GM18520 (cell line): ENCODE data around the gene TMEM184C.
A peak's percentile ranks its signal among the peaks of the same experiment; 100 is the strongest.

Experiments
- ATAC-seq: cut with Tn5 transposase; IDR thresholded peaks from one replicate; pipeline ENCODE4 v1.9.1; 2021; ENCODE audit not compliant: unreplicated experiment

Gene TMEM184C

DNA sequence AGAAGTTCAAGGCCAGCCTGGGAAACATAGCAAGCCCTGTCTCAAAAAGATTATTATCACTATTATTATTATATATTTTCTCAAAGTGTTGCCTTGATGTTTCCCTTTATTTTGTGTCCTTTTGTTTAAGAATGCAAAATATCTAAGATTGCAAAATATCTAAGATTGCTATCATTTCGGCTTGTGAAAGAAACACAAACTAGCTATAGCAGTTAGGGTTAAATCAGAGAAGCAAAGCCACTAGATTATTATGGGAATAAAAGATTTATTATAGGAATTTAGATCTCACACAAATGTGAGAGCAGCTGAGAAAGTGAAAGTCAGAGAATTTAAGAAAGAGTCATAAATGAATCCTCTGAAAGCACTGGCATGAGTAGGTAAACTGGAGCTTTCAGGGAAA lies 18.0 kb upstream of the TMEM184C start:
- no peak for ATAC-seq

DNA sequence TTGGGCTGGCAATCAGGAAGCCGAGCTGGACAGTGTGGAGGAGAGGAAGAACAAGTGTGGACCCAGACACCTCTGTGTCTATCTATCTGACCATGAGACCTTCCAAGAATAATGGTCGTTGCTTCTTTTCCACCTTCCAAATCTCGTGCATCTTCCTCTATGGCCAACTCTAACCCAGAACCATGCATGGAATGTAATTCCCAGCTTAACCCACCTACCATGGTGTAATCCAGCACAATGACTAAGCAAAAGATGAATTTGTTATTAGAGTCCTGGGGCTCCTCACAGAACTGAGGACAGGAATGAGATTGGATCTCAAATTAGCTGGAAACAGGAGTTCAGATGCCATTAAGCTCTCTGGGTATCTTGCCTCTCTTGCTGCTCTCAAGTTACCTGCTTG lies 17.4 kb upstream of the TMEM184C start:
- no peak for ATAC-seq

DNA sequence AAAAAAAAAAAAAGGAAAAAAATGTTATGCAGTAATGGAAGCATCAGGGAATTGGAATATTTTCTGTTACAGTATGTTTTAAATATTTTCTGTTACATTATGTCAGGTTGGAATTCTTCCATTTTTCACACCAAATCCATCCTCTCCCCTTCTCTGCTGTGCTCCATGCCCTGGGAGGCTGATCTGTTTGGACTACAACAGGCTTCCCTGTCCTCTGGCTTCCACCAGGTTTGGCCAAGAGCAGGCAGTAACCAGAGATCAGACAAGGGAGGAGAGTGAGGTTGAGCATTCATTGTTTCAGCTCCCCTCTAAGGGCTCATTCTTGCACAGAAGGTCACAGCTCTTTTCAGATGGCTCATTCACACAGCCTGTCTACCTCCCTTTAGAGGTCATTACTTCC lies 11.7 kb upstream of the TMEM184C start:
- no peak for ATAC-seq

DNA sequence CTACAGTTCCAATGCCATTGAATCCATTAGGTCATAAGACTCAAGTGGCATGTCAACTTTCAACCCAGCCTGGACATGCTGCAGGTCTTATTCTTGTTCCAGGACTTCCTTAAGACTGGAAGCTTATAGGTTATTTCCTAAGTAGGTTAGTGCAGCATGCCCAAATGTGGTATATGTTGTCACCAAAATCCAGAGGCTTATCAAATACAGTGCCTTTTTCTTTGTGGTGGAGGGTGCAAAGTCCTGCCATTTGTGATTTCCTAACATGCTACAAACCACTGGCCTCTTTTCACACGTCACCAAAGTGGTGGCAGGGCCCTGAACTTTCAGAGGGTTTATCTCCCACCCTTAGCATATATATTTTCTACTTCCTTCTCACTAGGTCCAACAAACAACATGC lies 9.7 kb upstream of the TMEM184C start:
- no peak for ATAC-seq

DNA sequence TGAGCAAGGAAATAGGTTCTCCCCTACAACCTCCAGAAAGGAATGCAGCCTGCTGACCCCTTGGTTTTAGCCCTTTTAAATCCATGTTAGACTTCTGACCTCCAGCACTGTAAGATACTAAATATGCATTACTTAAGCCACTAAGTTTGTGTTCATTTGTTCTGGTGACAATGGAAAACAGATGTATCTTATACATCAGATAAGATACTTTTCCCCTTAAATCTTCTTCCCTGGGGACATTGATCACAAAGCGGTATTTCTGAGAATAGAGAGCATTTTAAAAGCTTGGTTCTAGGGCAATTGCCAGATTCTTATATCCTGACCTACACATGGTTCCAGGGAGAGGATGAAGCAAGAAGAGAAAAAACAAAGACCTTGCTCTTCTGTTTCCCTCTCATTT lies 6.5 kb upstream of the TMEM184C start:
- no peak for ATAC-seq

DNA sequence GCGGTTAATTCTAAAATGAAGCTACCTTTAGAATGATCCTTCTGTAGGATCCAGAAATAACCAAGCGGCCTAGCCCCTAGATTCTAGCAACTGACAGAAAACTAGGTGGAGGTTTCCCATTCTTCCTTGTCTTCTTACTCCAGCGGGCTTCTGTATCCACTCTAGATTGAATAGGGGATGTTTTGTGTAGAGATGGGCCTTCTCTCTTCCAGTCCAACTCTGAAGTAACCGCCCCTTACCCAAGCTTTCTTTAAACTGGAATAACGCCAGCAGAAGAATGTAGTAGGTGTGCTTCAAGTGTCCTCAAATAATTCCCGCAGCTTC lies 386 bp upstream of the TMEM184C start:
- no peak for ATAC-seq

DNA sequence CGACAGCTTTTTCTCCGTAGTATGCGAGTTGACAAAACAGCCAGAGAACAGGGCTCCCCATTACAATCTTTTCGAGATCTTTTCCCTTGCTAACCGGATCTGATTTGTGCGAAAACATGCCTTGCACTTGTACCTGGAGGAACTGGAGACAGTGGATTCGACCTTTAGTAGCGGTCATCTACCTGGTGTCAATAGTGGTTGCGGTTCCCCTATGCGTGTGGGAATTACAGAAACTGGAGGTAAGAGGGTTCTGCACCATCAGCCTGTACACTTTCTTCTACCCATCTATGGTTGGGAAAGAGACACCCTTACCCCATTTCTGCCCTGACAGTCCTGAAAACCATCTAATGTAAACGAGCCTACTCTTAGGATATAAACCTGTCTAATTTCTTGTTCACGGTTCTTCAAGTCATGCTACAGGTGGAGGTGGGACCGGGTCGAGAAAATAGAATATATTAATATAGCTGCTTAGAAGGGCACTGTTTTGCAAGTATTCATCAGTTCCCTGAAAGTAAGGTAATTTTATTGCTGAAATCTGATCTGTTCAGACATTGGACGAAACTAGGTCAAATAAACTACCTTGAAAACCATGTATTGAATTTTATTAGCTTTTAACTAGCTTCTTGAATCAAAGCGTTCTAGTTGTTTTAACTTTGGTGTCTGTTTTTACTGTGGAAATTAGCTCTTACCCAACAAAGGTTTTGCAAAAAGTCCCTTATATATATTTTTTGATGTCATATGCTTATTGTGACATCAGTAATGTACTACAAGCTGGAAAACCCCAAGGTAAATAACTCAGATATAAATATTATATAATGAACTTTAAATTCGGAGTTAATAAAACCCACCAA lies 869 bp downstream of the TMEM184C start:
- ATAC-seq, result peak; percentile 10

DNA sequence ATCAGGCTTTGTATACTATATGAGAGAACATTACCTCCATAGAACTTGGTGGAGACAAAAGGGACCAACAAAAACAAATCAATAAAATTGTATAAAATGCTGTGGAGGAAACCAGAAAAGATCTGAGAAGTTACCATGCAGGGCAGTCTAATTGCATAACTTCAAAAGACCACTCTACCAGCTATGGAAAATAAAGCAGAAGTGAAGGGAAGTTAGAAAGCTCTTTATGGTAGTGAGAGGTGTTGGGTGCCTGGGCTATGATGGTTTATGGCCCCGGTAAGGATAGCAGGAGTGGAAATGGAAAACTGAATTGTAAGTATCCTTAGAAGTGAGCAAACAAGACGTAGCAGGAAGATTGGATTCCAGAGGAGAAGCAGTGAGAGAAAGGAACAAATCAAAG lies 3.1 kb downstream of the TMEM184C start:
- ATAC-seq, result no peak

DNA sequence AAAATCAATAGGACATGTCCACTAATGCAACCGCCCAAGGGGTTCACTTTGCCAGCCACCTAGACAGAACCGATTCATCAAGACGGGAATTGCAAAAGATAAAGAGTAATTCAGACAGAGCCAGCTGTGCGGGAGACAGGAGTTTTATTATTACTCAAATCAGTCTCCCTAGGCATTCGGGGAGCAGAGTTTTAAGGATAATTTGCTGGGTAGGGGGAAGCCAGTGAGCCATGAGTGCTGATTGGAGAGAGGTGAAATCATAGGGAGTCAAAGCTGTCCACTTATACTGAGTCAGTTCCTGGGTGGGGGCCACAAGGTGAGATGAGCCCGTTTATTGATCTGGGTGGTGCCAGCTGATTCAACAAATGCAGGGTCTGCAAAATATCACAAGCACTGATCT lies 8.5 kb downstream of the TMEM184C start:
- ATAC-seq, result no peak

DNA sequence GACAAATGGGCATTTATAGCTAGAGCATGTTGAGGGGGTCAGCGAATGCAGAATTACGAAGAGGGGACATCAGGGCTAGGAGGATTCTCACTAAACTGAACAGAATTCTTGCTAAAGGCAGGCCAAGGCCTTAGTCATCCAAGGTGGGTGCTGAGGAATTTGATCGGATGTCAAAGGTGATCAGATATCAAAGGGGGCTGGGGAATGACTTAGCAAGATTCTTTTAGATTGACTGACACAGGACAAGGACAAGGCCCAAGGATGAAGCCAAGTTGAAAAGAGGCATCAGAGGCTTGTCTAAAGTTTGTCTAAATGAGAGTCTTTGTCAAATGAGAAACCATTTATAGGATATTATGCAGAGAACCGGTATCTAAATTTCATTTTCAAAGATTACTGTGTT lies 9.7 kb downstream of the TMEM184C start:
- ATAC-seq, result no peak

DNA sequence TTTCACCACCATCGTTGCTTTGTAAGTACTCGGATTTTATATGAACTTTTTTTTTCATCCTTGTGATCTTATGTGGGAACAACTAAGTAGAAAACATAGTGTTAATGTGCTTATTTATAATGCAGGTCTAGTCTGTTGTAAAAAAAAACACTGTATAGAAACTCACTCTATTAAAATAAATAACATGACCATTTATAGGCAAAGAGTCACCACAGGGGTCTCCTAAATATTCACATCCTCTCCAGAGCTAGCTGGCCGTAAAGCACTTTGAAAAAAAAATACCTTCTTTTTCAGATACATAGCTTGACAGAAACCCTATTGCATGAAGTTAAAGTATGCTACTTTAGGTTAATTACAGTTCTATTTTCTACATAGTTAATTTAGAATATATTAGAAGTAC lies 11.2 kb downstream of the TMEM184C start:
- ATAC-seq, result no peak

DNA sequence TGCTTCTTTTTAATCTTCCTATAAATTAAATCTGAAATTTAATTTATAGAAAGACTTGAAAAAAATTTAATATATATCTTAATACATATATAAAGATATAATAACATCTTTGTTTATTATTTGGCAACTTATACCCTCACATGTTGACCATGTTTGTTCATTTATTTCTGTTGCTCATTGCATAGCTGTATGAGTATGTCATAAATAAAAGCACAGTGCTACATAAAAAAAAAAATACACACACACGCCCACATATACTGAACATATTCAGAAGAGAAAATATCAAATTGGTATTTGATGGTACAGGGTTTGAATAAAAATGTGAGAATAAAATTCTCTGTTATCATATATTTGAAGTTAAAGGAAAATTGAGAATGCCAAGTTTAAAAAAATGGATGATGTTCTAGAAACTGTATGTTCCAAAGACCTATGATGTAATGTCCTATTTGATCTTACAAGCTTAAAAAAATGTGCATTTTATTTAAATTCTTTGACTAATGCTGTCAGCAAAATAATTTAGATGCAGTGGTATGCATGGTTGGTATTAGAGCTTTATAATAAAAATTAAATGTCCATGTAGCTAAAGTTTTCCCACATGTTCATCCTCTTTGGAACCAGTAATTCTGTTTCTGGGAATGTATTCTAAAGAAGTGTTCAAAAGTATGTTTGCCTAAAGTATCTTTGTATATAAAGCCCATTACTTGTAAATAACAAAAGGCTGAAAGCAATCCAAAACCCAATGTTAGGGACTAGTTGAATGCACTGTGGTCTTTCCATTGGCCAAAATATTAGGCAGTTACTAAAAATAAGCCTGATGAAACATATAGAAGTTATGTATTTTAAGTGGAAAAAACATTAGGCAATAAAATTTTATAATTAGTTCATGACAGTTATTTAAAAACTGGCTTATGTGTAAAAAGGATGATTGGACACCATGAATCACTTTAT lies 12.9 kb downstream of the TMEM184C start:
- no peak for ATAC-seq

DNA sequence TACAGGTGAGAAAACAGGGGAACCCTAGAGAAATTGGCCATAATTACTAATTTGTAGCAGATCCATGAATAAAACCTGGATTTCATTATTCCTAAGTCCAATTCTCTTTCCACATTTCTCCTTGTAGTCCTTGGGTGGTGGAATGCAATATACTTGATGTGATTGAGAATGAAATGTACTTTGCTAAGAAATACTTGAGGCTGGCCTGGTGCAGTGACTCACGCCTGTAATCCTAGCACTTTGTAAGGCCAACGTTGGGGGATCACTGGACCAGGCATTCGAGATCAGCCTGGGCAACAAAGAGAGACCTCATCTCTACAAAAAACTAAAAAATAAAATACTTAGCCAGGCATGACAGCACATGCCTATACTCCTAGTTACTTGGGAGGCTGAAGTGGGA lies 15.9 kb downstream of the TMEM184C start:
- ATAC-seq, result no peak

DNA sequence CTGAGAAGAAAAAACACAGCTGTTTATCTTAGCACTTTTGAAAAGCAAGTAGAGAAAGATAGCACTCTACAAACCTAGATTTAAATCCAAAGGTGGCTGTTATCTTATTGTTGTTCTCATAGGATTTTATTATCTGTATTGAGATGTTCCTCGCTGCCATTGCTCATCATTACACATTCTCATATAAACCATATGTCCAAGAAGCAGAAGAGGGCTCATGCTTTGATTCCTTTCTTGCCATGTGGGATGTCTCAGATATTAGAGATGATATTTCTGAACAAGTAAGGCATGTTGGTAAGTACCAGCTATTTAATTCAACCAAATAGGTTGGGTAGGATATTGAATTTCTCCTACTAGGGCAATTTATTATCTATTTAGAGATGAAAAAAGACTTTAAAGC lies 16.4 kb downstream of the TMEM184C start:
- ATAC-seq, result no peak

DNA sequence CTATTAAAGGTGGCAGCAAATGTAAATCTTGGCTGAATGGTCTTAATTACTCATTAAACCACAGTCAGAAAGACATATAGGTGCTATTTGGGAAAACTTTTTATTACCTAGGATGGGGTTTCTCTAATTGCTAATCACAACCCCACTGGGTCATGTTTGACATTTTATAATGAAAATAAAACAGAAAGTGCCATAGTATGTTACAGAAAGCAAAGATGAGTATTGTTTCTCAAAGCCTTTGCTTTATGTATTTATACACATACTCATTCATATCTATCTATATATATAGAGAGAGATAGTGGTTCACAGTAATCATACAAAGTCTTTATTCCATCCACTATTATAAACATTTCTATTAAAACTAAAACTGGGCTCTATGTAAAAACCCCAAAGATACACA lies 18.2 kb downstream of the TMEM184C start:
- no peak for ATAC-seq

DNA sequence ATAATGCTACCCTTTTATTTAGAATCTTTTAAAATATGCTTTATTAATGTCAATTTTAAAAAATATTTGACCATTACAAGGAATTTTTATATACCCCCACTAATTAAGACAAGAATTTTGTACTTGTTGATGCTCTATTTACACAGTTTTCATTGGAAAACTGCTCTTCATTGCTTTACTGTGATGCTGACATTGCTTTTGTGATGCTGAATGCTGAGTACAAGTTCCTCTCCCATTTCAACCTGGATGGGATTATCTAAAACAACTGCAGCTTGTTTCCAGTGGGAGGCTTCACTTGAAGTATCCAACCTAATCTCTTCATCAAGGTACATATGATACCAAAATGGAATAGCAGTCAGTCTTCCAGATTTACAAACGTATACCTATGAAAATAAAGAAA lies 21.2 kb downstream of the TMEM184C start:
- ATAC-seq, result no peak

DNA sequence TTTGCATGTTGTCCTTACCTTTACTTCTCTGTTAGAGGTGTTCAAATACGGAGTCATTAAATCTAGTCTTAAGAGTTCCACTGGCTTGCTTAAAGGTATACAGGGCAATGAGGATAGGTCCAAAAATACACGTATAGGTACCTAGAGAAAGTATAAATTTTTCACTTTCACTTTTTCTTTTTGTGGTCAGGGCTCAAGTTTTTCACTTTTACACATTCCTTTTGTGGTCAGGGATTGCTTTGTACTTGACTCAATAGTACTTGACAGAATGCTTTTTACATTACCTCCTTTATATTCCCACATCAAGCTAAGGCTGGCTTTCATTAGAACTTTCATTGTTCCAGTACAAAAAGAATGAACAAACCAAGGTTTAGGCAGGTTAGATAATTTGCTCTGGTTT lies 21.7 kb downstream of the TMEM184C start:
- no peak for ATAC-seq

DNA sequence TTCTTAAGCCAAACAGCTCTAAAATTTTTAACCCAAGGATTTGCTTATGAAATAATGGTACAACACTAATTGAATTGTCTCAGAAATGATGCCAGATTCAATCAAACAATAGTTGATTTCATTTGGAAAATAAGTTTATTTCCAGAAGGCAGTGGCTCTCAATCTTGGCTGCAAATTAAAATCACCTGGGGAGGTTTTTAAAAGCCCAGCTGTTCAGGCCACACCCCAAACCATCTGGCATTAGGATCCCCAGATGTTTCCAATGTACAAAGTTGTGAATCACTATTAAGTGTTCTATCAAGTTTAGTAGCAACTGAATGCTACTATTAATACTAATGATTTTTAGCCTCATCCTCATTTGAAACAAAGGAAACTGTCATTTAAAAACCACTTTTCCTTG lies 22.2 kb downstream of the TMEM184C start:
- ATAC-seq, result no peak

DNA sequence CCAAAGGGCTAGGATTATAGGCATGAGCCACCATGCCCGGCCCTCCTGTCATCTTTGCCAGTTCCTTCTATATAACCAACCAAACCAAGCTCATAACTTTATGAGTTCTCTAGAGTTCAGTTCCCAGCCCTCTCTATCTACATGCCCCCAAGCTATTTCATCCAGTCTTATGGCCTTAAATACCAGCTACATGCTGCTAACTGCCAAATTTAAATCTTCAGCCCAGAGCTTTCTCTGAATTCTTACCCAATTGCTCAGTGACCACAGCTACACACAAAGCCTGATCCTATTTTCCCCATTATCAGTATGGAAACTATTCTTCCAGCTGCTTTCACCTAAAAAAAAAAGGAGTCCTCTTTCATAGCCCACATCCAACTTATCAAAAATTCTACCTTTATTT lies 23.1 kb downstream of the TMEM184C start:
- no peak for ATAC-seq

DNA sequence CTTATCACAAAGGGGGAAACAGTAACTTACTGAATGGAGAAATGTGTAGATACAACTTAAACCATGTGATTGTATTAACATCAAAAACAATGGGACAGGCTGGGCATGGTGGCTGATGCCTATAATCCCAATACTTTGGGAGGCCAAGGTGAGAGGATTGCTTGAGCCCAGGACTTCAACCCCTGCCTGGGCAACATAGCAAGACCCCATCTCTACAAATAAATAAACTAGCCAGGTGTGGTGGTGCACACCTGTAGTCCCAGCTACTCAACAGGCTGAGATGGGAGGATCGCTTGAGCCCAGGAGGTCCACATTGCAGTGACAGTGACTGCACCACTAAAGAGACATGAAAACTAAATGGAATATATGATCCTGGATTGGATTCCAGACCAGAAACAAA lies 26.4 kb downstream of the TMEM184C start:
- no peak for ATAC-seq

DNA sequence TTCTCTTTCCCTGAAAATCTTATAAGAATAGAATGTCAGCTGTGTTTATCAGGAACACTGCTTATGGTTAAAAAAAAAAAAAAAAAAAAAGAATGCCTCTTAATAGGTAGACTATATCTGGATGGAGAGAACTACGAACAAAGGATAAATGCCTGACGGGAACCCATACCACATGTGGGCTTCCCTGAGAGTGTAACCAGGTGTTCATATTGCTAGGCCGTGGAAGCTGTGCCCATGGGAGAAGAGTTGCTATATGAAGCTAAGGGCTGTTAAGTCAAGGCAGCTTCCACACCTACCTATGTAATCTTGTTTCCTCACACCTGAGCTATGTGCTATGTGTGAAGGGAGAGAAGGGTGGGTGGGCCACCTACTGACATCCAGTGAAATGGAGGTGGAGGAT lies 27.3 kb downstream of the TMEM184C start:
- ATAC-seq, result no peak

DNA sequence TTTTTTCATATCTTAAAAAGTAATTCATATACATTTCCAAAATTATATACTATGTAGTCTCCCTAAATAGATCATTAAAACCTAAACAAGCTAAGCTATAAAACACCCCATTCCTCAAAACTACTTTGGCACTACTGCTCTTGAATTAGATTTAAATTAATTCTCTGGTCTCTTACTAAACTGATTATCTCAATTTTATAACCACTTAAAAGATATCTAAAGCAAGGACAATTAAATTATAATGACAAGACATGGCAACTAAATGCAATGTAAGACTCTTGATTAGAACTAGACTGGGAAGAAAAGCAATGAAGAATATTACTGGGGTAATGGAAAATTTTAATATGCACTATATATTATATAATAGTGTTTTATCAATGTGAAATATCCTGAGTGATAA lies 27.9 kb downstream of the TMEM184C start:
- ATAC-seq, result no peak
